Measurements from ENCODE around the gene MRPL18. TPM values are rescaled to one million over a fixed set of nuclear protein-coding genes. Genes with fewer than 3 reads are reported as not detected.

Gene MRPL18
- total and polyA plus RNA-seq, 2 of the 4 experiments (the other 2 are of a cell fraction) = 53.4 to 56.8 TPM

DNA sequence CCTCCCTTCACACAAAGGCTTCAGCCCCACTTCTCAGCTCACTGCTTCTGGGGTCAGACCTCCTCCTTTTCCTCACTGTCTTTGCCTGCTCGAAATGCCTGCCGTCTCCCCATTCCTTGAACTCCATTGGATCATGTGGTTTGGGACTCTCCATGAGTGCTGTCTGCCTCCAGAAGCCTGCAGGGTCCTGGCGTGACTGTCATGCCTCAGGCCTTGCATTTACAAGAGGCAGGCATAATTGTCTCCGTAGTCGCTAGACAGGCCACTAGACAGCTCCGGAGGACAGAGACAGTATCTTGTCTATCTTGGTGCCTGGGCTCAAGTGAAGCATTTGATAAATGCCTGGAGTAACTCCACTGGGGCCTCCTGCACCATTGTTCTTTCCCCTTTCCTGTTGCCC is 25.1 kb downstream of the MRPL18 start:
- H4K5ac ChIP-seq (ENCODE audit: low read depth, low read length) = no peak overlapping the region
- no peak overlapping the region for H3K4me2 ChIP-seq (ENCODE audit: low read depth, low read length)
- POLR2A ChIA-PET (ENCODE audit: unreplicated experiment) = no interaction called here
- TF ChIP-seq MAFK (IDR thresholded peaks at IDR 0.05; ENCODE audit: low read depth, low read length) (no peak), POLR2A (IDR thresholded peaks at IDR 0.05; ENCODE audit: low read depth, low read length) (no peak), MXI1 (IDR thresholded peaks at IDR 0.05; ENCODE audit: borderline replicate concordance, low read depth, low read length) (no peak), MAZ (IDR thresholded peaks at IDR 0.05; ENCODE audit: borderline replicate concordance, low read depth, low read length) (no peak), CEBPB (IDR thresholded peaks at IDR 0.05; ENCODE audit: low read depth, low read length) (no peak), SMC3 (IDR thresholded peaks at IDR 0.05; ENCODE audit: low read depth, low read length) (no peak), NFE2L2 (IDR thresholded peaks at IDR 0.05; ENCODE audit: low read depth, low read length) (no peak), CHD1 (IDR thresholded peaks at IDR 0.05; ENCODE audit: low read depth, low read length) (no peak), RAD21 (IDR thresholded peaks at IDR 0.05; ENCODE audit: low read length) (no peak), BHLHE40 (IDR thresholded peaks at IDR 0.05; ENCODE audit: low read depth, low read length) (no peak), FOS (IDR thresholded peaks at IDR 0.05; ENCODE audit: low read depth, low read length) (no peak)
- TF ChIP-seq, protein P1, sequence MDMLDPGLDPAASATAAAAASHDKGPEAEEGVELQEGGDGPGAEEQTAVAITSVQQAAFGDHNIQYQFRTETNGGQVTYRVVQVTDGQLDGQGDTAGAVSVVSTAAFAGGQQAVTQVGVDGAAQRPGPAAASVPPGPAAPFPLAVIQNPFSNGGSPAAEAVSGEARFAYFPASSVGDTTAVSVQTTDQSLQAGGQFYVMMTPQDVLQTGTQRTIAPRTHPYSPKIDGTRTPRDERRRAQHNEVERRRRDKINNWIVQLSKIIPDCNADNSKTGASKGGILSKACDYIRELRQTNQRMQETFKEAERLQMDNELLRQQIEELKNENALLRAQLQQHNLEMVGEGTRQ (IDR thresholded peaks at IDR 0.05; ENCODE audit: low read depth, low read length) = no peak
- TF ChIP-seq, protein P2, sequence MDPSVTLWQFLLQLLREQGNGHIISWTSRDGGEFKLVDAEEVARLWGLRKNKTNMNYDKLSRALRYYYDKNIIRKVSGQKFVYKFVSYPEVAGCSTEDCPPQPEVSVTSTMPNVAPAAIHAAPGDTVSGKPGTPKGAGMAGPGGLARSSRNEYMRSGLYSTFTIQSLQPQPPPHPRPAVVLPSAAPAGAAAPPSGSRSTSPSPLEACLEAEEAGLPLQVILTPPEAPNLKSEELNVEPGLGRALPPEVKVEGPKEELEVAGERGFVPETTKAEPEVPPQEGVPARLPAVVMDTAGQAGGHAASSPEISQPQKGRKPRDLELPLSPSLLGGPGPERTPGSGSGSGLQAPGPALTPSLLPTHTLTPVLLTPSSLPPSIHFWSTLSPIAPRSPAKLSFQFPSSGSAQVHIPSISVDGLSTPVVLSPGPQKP (IDR thresholded peaks at IDR 0.05; ENCODE audit: borderline replicate concordance, low read depth, low read length) = no peak
- TF ChIP-seq, protein P3, sequence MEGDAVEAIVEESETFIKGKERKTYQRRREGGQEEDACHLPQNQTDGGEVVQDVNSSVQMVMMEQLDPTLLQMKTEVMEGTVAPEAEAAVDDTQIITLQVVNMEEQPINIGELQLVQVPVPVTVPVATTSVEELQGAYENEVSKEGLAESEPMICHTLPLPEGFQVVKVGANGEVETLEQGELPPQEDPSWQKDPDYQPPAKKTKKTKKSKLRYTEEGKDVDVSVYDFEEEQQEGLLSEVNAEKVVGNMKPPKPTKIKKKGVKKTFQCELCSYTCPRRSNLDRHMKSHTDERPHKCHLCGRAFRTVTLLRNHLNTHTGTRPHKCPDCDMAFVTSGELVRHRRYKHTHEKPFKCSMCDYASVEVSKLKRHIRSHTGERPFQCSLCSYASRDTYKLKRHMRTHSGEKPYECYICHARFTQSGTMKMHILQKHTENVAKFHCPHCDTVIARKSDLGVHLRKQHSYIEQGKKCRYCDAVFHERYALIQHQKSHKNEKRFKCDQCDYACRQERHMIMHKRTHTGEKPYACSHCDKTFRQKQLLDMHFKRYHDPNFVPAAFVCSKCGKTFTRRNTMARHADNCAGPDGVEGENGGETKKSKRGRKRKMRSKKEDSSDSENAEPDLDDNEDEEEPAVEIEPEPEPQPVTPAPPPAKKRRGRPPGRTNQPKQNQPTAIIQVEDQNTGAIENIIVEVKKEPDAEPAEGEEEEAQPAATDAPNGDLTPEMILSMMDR (conservative IDR thresholded peaks at IDR 0.05; ENCODE audit: low read depth, low read length) = no peak
- no peak overlapping the region for H2BK120ac ChIP-seq (ENCODE audit: low read depth, low read length)
- H3K18ac ChIP-seq (ENCODE audit: low read depth, low read length) = no peak overlapping the region
- ATAC-seq (ENCODE audit: low read depth) = no peak
- no peak overlapping the region for H2BK5ac ChIP-seq (ENCODE audit: low read depth, low read length, poor library complexity, severe bottlenecking)
- no peak overlapping the region for H4K91ac ChIP-seq (ENCODE audit: insufficient read depth, low read depth, low read length)
- H3K4me1 ChIP-seq (ENCODE audit: control insufficient read depth, insufficient read depth, low read length) = peaks cover 2% of the 10 kb centered on the region; the same call in 1 of the 2 replicates
- H2AK9ac ChIP-seq (replicated peaks; ENCODE audit: low read depth, low read length, poor library complexity) = no peak overlapping the region
- no TSS peak for BruUV-seq (replicated peaks)
- H3K4ac ChIP-seq (ENCODE audit: low read depth, low read length) = no peak overlapping the region
- no peak overlapping the region for H3K27ac ChIP-seq (ENCODE audit: insufficient read depth, low read length)
- H3K36me3 ChIP-seq (ENCODE audit: control insufficient read depth, insufficient read depth, low read length) = no peaks in the 10 kb centered on the region
- no peak overlapping the region for H3K4me3 ChIP-seq (ENCODE audit: insufficient read depth, low read depth, low read length)
- no peaks in the 10 kb centered on the region for H3K79me1 ChIP-seq (ENCODE audit: low read depth in 1 of 2, low read length in 2 of 2)
- no peak overlapping the region for H3K56ac ChIP-seq (ENCODE audit: extremely low read depth, insufficient read depth, low read length)
- no peak for DNase-seq
- intact Hi-C loops (cut with micrococcal nuclease) = no loop called here
- H3K9me3 ChIP-seq (ENCODE audit: control insufficient read depth, insufficient read depth, low read length) = no peaks in the 10 kb centered on the region
- in situ Hi-C loops (cut with MboI; ENCODE audit: low sequenced_read_pairs) = loop anchor here (25.0 kb wide), 1 partner anchor 628 kb away; no protein-coding TSS in a partner anchor
- peaks cover 28% of the 10 kb centered on the region for H3K27me3 ChIP-seq (ENCODE audit: control insufficient read depth, insufficient read depth, low read length)
- no peak overlapping the region for H2BK15ac ChIP-seq (ENCODE audit: low read depth, low read length)
- no peak overlapping the region for H3K9ac ChIP-seq (ENCODE audit: low read depth, low read length)
- no peaks in the 10 kb centered on the region for H4K20me1 ChIP-seq (ENCODE audit: insufficient read depth, low read length)
- H3K9me1 ChIP-seq (ENCODE audit: insufficient read depth, low read length) = no peaks in the 10 kb centered on the region
- H3K14ac ChIP-seq (replicated peaks; ENCODE audit: low read depth, low read length) = no peak overlapping the region
- no peak overlapping the region for H2BK20ac ChIP-seq (ENCODE audit: low read depth, low read length)
- 78% methylated on average over 6 of the region's 6 CpGs; no CpG with 5 or more reads in 1 of the 2 experiments for WGBS, 2 experiments (ENCODE audit: extremely low coverage in 2 of 2, insufficient read length in 1 of 2)
- no peak overlapping the region for H3K23ac ChIP-seq (ENCODE audit: low read depth, low read length)
- no peak overlapping the region for H2AK5ac ChIP-seq (ENCODE audit: low read depth, low read length)
- CTCF ChIA-PET = no interaction called here
- dilution Hi-C loops (cut with HindIII; ENCODE audit: low sequenced_read_pairs, unreplicated experiment) = no loop called here
- H2AFZ ChIP-seq (replicated peaks; ENCODE audit: low read length, poor library complexity) = no peak overlapping the region
- H4K8ac ChIP-seq (ENCODE audit: low read depth in 2 of 2, low read length in 2 of 2) = no peak overlapping the region
